ENCODE results near the gene PGAM1.

DNA sequence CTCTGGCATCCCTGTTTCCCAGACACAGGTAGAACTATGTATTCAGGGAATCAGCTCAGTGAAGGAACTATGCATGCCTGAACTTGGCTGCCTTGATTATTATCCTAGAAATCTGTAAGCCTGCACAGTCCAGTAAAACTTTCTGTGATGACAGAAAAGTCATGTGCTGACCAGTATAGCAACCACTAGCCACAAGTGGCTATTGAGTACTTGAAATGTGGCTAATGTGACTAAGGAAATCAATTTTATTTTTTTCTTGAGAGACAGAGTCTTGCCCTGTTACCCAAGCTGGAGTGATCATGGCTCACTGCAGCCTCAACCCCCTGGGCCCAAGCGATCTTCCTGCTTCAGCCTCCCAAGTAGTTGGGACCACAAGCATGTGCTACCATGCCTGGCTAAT is 16.3 kb downstream of the PGAM1 start:
- TF ChIP-seq POLR2A (IDR thresholded peaks at IDR 0.05) = no peak
- TF ChIP-seq, protein P1, sequence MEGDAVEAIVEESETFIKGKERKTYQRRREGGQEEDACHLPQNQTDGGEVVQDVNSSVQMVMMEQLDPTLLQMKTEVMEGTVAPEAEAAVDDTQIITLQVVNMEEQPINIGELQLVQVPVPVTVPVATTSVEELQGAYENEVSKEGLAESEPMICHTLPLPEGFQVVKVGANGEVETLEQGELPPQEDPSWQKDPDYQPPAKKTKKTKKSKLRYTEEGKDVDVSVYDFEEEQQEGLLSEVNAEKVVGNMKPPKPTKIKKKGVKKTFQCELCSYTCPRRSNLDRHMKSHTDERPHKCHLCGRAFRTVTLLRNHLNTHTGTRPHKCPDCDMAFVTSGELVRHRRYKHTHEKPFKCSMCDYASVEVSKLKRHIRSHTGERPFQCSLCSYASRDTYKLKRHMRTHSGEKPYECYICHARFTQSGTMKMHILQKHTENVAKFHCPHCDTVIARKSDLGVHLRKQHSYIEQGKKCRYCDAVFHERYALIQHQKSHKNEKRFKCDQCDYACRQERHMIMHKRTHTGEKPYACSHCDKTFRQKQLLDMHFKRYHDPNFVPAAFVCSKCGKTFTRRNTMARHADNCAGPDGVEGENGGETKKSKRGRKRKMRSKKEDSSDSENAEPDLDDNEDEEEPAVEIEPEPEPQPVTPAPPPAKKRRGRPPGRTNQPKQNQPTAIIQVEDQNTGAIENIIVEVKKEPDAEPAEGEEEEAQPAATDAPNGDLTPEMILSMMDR (IDR thresholded peaks at IDR 0.05) = no peak

Measured in heart left ventricle (tissue), 13 donors.